ENCODE results near the gene PCED1A.

DNA sequence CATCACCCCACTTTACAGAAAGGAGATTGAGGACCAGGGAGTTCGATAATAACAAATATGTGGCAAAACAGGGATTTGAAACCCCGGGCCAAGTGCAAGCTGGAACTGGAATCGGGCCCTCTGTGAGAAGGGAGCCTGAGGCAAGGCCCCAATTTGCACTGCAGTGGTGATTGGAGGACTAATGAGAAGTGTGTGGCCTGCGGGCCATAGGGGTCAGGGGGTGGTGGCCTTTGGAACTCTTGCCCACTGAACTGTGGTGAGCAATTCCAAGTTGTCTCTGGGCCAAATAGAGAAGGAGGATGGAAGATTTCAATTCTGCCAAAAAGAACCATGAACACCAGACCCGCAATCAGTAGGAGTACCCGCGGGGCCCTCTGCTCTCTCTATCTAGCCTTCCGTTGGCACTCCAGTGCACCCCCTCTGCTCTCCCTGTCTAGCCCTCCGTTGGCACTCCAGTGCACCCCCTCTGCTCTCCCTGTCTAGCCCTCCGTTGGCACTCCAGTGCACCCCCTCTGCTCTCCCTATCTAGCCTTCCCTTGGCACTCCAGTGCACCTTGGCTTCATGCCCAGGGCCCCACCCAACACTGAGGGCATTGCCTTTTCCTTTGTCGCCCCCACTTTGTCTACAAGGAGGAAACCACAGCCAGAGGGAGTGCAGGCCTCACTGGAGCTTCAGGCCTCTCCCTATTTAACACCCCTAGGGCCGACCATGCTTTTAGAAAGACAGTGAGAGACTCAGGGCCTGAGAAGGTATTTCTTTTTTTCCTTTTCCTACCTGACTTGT, 26.8 kb upstream of the PCED1A start:
- TF ChIP-seq, protein P1, sequence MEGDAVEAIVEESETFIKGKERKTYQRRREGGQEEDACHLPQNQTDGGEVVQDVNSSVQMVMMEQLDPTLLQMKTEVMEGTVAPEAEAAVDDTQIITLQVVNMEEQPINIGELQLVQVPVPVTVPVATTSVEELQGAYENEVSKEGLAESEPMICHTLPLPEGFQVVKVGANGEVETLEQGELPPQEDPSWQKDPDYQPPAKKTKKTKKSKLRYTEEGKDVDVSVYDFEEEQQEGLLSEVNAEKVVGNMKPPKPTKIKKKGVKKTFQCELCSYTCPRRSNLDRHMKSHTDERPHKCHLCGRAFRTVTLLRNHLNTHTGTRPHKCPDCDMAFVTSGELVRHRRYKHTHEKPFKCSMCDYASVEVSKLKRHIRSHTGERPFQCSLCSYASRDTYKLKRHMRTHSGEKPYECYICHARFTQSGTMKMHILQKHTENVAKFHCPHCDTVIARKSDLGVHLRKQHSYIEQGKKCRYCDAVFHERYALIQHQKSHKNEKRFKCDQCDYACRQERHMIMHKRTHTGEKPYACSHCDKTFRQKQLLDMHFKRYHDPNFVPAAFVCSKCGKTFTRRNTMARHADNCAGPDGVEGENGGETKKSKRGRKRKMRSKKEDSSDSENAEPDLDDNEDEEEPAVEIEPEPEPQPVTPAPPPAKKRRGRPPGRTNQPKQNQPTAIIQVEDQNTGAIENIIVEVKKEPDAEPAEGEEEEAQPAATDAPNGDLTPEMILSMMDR (IDR thresholded peaks at IDR 0.05), result no peak
- no peak for TF ChIP-seq POLR2A (IDR thresholded peaks at IDR 0.05)
- no peak for TF ChIP-seq EP300 (IDR thresholded peaks at IDR 0.05)
